ENCODE results near the gene NIPA2.
"Not testable (repeated sequence)": the region's sequence is repeated elsewhere in the genome, so short reads cannot be mapped to it uniquely, and the experiment has no call there.

The NIPA2 gene

DNA sequence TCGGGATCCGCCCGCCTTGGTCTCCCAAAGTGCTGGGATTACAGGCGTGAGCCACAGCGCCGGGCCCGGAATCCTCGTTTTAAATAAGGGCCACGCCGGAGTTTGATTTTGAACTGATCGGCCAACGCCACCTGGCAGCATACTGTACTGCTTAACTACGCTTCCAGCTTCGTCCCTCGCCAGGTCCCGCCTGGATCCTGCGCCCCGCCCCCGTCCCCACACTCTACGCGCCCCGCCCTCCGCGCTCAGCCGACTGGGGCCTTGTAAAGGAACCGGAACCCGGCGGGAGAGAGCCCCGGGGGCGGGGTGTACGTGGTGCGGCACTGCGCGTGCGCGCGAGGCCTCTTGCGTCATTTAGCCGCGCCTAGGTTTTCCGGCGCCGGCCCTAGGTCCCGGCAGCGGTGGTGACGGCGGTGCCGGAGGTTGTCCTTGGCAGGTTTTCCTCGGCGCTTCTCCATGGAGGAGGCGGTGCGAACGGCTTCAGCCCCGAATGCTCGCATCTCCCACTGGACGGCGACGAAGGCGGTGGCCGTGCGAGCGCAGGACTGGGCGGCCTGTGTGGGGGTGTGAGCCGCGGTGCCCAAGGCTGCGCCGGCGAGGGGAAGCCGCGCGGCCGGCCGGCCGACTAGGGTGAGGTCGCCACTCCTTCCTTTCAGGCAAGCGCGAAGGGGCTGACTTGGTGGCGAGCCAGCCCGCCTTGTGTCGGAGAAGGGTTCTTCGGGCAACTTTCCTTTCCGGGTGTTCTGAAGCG lies at the start of gene NIPA2:
Gene NIPA2 (plus strand): TSS at position 375 of the 751 bp plus-strand sequence. CDS start 13,066 bp downstream, outside the sequence.
- DNase-seq: peak; percentile 98

DNA sequence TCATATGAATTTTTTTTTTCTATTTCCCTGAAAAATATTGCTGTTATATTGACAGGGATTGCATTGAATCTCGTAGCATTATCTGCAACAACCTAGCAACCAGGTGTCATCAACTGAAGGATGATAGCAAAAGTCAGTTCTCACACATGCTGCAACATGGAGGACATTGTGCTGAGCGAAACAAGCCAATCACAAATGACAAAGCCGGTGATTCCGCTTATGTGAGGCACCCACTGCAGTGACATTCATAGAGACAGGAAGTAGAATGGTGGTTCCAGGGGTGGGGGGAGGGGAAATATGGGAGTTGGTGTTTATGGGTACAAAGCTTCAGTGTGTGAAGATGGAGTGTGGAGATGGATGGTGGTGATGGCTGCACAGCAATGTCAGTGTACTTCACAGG lies 44.4 kb upstream of the NIPA2 start:
- DNase-seq: no peak

DNA sequence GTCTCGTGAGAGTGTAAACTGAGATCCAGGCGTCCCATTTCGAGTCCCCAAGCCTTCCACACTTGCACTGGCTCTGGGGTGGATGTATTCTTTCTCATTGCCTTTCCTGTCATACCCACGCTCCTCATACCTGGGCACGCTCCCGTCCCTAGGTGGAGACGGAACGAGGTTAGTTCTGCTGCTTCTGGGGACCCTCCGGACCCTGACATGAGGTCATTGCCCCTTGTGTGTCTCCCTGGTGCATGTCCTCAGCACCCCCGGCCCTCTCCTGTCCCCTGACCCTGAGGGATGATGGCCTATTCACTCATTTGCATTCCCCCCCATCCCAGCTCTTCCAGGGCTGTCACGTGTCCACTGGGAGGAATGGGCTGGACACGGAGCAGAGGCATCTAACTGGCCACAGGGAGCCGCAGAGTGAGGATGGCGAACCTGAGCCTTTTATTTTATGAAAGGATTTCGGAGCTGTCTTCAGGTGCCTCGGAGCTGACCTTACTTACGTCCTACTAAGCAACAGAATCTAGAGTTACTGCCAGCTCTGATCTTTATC lies 43.8 kb upstream of the NIPA2 start:
- no peak for DNase-seq

DNA sequence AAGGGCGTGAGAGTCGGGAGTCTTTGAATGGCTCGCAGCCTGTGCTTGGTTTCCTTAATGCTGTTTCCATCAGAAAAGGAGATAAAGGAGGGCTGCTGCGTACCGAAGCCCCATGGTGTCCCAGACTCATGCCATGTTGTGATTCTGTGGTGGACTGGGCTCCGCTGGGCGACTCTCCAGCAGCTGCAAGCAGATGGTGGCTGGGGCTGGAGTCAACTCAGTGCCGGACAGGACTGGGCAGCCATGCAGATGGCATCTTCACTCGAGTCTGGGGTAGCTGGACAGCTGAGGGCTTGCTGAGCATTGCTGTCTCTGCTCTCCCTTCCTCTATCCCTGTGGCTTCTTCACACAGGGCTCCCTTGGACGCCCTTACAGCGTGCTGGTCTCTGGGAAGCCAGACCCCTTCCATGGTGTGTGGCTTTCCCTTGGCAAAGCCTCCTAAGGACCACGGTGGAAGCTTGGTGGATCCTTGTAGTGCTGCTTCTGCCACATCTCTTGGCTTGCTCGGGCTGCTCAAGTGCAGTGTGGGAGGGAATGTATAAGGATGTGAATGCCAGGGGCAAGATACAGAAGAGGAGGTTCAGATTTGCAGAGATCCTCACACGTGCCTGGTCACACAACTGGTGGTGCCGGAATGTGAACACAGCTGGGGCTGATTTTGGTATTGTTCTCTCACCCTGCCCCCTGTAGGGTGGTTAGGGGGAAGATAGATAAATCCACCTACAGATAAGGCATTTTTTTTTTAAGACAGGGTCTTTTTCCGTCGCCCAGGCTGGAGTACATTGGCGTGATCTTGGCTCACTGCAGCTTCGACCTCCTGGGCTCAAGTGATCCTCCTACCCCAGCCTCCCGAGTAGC lies 43.0 kb upstream of the NIPA2 start:
- no peak for DNase-seq

DNA sequence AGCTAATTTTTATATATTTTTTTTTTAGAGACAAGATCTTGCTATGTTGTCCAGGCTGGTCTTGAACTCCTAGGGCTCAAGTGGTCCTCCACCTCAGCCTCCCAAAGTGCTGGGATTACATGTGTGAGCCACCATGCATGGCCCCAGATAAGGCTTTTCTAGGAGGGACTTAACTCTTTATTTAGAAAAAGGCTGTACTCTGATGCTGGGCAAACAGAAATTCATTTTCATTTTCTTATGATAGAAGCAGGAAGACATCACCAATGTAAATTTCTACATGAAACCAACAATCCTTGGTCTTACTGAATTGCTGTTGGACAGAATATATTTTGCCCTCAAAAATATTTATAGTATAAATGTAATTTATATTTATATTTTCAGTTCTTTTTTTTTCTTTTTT lies 42.4 kb upstream of the NIPA2 start:
- no peak for DNase-seq

DNA sequence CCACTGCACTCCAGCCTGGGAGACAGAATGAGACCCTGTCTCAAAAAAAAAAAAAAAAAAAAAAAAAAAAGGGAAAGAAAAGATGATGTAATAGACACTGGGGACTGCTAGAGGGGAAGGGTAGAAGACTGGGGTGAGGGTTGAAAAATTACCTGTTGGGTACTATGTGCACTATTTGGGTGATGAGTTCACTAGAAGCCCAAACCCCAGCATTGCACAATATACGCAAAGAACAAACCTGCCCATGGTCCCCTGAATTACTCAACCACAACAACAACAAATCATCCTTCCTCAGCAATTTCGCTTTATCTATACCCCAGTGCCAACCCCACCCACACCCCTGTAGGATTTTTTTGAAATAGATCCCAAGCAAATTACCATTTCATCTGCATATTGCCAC lies 38.6 kb upstream of the NIPA2 start:
- no peak for DNase-seq

DNA sequence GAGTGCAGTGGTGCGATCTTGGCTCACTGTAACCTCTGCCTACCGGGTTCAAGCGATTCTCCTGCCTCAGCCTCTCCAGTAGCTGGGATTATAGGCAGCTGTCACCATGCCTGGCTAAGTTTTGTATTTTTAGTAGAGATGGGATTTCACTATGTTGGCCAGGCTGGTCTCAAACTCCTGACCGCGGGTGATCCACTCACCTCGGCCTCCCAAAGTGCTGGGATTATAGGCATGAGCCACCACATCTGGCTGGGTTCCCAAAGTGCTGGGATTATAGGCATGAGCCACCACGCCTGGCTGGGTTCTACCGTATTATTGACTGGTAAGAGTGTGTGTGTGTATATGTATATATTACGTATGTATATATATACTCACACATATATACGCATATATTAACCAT lies 35.5 kb upstream of the NIPA2 start:
- DNase-seq: not testable (repeated sequence)

DNA sequence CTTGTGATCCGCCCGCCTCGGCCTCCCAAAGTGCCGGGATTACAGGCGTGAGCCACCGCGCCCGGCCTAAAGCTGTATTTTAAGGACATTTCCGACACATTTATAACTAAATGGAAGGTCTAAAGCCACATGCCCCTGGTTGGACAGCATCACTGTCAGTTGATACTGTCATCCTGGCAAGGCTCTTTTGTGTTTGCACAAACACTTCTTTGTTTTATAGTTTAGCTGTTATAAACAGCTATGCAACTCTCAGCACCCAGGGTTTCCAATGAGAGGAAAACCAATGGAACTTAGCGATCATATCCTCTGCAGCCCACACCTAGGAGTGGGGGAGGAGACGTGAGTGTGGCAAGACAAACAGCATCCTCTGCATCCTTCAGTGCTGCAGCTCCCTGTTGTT lies 32.3 kb upstream of the NIPA2 start:
- DNase-seq: no peak

DNA sequence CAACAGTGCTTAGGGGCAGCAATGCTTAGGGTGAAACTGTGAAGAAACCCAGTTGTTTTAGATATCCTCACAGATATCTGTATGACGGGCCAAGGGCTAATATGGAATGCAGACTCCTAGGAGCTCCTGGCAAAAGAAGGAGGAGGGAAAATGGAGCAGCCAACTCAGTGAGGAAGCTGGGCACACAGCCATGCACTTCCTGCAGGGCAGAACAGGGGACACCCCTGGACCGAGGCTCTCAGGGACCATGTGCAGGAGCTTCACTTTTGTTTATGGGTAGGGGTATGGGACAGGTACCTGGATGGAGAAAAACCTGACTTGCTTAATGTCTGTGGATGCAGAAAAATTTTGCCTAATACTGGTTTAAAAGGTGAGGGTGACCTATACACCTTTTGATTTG lies 31.8 kb upstream of the NIPA2 start:
- DNase-seq: no peak

DNA sequence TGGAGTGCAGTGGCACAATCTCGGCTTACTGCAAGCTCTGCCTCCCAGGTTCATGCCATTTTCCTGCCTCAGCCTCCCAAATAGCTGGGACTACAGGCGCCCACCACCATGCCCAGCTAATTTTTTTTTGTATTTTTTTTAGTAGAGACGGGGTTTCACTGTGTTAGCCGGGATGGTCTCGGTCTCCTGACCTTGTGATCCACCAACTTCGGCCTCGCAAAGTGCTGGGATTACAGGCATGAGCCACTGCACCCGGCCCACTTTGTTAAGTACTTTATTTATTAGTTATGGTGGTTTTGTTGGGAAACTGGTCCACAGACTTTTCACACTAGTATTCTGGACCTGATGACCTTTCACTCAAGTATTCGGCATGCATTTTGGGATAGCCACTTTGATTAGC lies 30.6 kb upstream of the NIPA2 start:
- DNase-seq: not testable (repeated sequence)

DNA sequence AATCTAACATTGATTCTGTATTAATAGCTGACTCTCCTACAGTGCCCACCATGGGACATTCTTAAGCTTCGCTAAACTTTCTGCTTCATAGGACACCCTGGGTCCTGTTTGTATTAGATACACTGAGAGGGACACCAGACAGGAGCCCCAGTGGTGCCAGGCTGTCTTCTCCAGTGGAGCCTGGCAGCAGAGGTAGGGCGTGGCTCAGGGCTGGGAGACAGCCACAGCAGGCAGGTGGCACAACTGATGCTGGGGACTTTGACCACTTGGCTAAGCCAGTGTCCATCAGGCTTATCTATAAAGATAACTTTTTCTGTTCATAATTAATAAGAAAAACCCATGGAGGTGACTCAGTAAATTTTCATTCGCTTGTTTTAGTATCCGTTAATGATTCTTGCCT lies 30.2 kb upstream of the NIPA2 start:
- no peak for DNase-seq

DNA sequence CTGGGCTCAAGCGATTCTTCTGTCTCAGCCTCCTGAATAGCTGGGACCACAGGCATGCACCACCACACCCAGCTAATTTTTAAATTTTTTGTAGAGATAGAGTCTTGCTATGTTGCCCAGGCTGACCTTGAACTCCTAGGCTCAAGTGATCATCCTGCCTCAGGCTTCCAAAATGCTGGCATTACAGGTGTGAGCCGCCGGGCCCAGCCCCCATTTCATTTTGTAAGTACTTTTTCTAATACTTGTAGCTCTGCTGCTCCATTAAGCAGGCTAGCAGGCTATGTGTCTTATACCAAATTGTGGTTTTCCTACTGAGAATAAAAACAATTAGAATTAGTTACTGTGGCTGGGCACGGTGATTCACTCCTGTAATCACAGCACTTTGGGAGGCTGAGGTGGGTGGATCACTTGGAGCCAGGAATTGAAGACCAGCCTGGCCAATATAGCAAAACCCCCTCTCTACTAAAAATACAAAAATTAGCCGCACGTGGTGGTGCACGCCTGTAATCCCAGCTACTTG lies 29.6 kb upstream of the NIPA2 start:
- no peak for DNase-seq

DNA sequence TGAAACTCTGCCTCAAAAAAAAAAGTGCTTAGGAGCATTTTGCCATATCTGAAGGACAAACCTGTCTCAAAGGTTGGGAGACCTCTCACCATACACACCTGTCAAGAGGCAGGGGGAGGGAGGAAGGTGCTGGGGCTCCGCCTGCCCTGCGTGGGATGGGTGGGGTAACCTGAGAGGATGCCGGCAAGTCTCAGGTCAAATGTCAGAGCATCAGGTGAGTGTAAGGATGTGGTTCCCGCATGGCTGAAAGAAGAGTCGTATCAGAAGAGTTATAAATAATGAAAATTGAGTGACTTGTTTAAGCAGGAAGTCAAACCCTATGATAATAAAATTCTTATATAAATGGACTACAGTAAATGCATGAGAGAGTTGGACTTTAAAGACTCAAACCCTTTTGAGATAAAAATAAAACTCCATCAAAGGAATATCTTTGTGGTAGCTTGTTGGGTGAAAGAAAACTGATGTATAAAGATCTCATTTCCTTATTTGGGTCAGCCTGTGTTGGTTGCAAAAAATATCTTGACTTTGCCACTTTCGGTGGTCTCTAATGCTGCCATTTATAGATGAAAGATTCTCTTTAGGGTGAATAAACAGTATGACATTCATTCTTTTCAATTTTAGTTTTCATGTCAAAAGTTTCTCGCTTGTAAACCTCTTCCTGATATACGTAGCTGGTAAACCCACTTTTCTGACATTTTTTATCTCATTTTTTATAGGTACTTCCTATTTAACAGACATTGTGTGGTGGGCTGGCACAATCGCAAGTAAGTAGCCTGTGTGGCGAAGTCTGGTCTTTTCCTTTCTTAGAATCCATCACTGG lies 28.2 kb upstream of the NIPA2 start:
- no peak for DNase-seq

DNA sequence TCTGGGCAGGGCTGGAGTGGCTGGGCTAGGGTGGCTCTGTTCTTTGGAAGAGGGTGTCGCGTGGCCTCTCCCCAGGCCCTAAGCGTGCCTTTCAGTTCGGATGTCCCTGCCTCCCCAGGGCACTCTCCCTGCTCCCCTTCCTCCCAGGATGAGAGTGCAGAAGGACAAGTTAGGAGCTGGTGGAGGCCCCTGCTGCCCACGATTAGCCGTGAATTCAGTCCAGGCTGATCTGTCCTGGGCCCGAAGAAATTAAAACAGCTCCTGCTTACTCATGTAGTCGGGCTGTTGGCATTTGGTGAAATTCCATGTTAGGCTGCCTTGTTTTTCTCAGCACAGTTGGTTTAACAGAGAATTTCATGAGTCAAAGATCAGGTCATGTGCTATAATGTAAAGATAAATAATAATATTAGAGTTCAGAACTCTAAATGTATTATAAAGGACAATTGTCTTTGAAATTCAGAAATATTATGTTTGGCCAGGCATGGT lies 27.6 kb upstream of the NIPA2 start:
- no peak for DNase-seq

DNA sequence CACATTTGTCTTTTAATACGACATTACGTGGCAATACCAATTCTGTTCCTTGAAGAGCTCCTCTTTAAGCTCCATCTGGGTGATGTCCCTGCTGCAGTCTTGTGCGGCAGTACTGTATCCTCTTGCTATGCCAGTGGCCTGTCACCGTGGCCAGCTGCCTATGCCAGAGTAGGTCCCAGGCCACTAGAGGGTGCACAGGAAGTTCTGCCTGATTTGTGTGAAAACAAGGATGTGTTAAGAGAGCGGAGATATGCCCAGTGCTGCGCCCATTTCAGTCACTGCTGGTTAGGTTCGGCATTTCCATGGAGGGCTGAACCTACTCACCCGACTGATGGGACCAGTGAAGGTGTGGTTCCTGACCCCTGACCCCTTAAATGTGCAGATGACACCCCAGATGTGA lies 26.8 kb upstream of the NIPA2 start:
- no peak for DNase-seq

DNA sequence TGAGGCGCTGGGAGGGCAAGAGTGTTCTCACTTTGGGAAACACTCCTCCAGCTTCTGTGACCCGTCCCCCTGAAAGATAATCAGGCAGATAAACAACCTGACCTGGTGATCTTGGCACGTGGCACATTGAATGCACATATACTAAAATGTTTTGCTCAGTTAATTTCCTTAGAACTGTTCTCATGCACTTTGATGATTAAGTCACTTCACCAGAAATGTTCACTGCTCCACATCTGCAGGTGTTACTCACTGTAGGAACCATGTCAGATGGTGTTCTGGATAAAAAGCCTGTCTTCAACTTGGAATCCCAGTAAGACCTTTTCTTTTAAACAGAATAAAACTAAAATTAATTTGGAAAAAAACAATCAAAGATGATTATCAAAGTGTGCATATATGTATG lies 24.6 kb upstream of the NIPA2 start:
- no peak for DNase-seq

DNA sequence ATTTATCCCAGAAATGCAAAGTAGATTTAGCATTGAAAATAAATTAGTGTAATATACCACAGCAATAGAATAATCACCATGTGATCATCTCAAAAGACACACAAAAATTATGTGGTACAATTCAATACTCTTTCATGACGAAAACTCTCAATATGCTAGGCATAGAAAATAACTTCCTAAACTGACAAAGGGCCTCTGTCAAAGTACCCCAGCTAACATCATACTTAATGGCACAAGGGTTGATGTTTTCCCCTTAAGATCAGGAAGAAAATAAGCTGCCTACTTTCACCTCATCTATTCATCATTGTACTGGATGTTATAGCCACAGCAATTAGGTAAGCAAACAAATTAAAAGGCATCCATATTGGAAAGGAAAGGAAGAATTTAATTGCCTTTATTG lies 22.7 kb upstream of the NIPA2 start:
- no peak for DNase-seq

DNA sequence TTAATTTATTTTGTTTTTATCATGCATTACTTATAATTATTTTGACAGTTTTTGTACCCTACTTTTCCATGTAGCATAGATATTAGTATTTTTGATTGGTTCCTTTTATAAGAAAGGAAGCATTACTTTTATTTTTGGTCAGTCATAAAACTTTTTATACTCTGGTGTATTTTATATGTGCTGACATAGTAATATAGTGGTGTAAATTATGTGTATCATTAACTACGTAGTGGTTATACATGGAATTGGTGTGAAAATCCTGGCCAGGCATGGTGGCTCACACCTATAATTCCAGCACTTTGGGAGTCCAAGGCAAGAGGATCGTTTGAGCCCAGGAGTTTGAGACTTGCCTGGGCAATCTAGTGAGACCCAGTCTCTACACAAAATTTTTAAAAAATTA lies 18.8 kb upstream of the NIPA2 start:
- DNase-seq: no peak

DNA sequence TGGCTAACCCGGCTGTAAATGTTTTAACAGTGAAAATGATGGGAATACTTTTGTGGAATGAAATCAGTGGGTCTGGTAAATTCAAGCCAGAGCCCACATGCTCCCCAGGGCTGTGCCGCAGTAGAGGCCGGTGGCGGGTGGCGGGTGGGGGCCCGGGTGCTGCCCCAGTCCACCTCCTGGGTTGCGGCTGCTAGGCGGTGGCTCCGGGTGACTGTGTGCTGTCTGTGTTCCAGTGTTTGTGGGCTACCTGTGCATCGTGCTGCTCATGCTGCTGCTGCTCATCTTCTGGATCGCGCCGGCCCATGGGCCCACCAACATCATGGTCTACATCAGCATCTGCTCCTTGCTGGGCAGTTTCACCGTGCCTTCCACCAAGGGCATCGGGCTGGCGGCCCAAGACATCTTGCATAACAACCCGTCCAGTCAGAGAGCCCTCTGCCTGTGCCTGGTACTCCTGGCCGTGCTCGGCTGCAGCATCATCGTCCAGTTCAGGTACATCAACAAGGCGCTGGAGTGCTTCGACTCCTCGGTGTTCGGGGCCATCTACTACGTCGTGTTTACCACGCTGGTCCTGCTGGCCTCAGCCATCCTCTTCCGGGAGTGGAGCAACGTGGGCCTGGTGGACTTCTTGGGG lies 14.9 kb upstream of the NIPA2 start:
- DNase-seq: no peak

DNA sequence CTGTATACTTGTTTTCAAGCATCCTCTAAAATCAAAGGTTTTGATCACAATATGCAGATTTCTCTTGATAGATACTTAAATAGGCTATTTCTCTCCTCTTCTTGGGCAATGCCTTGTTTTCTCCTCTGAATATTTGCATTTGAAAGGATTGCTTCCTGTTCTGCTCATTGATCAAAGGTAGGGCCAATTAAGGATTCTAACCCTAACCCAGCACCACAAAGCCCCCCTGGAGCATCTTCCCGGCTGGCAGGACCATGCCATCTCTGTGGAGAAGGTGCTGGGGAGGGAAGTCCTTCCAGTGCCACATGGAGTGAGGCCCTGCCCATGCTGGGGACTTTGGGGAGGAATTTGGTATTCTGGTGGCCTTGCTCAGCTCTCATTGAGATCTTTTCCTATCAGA lies 11.3 kb upstream of the NIPA2 start:
- DNase-seq: no peak

DNA sequence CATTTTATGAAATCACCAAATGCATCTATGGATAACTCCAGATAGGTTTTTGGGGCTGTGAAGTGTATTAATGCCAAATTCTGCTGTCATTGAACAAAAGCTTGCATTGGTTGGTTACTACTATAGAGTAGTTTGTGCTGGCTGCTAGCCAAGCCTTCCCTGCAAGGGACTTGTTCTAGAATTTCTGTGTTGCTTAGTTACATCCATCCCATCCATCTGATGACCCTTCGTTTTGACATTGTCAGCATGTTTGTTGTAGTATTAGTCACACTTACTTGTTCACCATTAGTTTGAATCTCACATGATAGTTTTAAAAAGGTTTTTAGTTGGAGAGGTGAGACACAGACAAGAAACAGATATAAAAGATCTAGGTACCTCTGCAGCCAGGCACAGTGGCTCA lies 7.0 kb upstream of the NIPA2 start:
- DNase-seq: no peak

DNA sequence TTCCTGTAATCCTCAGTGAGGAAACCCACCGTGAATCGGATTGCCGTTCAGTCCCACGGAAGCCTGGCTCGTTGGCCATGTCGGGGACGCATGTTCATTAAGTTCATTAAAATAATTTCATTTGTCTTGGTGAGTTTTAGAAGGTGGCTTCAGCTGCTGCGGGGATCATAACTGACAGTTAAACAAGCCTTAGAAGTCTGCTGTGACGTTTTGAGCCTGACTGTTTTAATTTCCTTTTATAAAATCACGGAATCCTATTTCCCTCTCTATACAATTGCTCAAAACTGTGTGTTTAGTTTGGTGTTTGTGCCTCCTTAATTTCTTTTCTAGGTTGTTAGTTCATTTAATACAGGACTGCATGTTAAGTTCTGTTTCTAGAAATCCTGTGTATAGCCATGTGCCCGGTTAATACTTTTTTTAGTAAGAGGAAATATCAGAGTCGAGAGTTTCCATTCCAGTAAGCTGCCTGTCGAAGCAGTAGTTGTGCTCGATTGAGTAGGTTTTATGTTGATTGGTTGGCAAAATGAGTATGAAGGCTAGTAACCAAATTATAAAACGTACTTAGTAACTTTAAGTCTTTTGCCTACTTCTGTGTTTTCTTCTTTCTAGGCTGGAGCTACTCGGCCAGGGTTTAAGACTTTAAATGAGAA lies 705 bp downstream of the NIPA2 start:
- no peak for DNase-seq

All from CD4-positive, alpha-beta T cell treated with Interleukin-4 for 4 hours (primary cell).